SK-N-SH (cell line): ENCODE results near the gene ACYP2. TPM values are rescaled to one million over a fixed set of nuclear protein-coding genes. Genes with fewer than 3 reads are reported as not detected.
"Not testable (repeated sequence)": the region's sequence is repeated elsewhere in the genome, so short reads cannot be mapped to it uniquely, and the experiment has no call there.

ENCODE experiments used
- CTCF ChIA-PET: fragments of 300-600, 350-600 bp; formaldehyde crosslinking; extraction: SDS; loops from one replicate; lab custom pipeline; 2021; lab: Yijun Ruan, JAX
- POLR2A ChIA-PET: fragments of 350-600 bp; sonication (Branson Sonifier 250); formaldehyde crosslinking; extraction: SDS; loops from one replicate; lab custom pipeline; 2020; ENCODE audit warnings: antibody characterized with exemption, inconsistent platforms; lab: Yijun Ruan, JAX
- DNase-seq: peaks from one replicate; pipeline ENCODE4 v3.0.0; 2012
- H2AFZ ChIP-seq: fragments of 200-600 bp; sonication (generic); 2 replicates; pipeline ENCODE4 v1.8.1; 2016; ENCODE audit warnings: antibody characterized with exemption, mild to moderate bottlenecking, low read depth
- H3F3A ChIP-seq: fragments of 200-600 bp; sonication (generic); replicated peaks from 2 replicates; pipeline ENCODE3; 2016; ENCODE audit warnings: antibody characterized with exemption, mild to moderate bottlenecking; ENCODE audit not compliant: insufficient read depth
- H3K27ac ChIP-seq, 2 experiments: fragments of 200-500 bp in 1 of 2; fragments of 200-600 bp in 1 of 2; sonication (Bioruptor generic) in 1 of 2; sonication (generic), shearing (Covaris generic) in 1 of 2; 2 replicates each; pipeline versions ENCODE4 v1.5.1 to v1.6.1; 2014 to 2016; ENCODE audit warnings: low read depth in 2 of 2, inconsistent platforms in 1 of 2, low read length in 1 of 2, mild to moderate bottlenecking in 1 of 2, mixed read lengths in 1 of 2
- H3K27me3 ChIP-seq: fragments of 200-600 bp; sonication (generic), shearing (Covaris generic); 2 replicates; pipeline ENCODE4 v1.6.1; 2016; ENCODE audit warnings: mixed run types; ENCODE audit not compliant: insufficient read depth
- H3K36me3 ChIP-seq, 2 experiments: fragments of 200-500 bp in 1 of 2; fragments of 200-600 bp in 1 of 2; sonication (Bioruptor generic) in 1 of 2; sonication (generic) in 1 of 2; replicated peaks in 1 of 2; 2 replicates each; pipeline versions ENCODE3 to v1.5.1; 2014 to 2016; ENCODE audit warnings: low read length in 1 of 2, mild to moderate bottlenecking in 1 of 2; ENCODE audit not compliant: insufficient read depth in 2 of 2, control insufficient read depth in 1 of 2
- H3K4me1 ChIP-seq, 2 experiments: fragments of 200-500 bp in 1 of 2; fragments of 200-600 bp in 1 of 2; sonication (Bioruptor generic) in 1 of 2; sonication (generic), shearing (Covaris generic) in 1 of 2; 2 replicates each; pipeline versions ENCODE4 v1.5.1 to v1.6.1; 2014 to 2016; ENCODE audit warnings: low read depth in 1 of 2, low read length in 1 of 2, mixed run types in 1 of 2; ENCODE audit not compliant: insufficient read depth in 2 of 2, control insufficient read depth in 1 of 2
- H3K4me2 ChIP-seq: fragments of 200-600 bp; sonication (generic), shearing (Covaris generic); 2 replicates; pipeline ENCODE4 v1.6.1; 2017; ENCODE audit warnings: mixed run types
- H3K4me3 ChIP-seq, 2 experiments: fragments of 200-500 bp in 1 of 2; fragments of 200-600 bp in 1 of 2; sonication (Bioruptor generic) in 1 of 2; sonication (generic), shearing (Covaris generic) in 1 of 2; 2 replicates each; pipeline versions ENCODE4 v1.5.1 to v1.8.1; 2014 to 2016; ENCODE audit warnings: low read depth in 2 of 2, inconsistent platforms in 1 of 2, low read length in 1 of 2, mild to moderate bottlenecking in 1 of 2, mixed read lengths in 1 of 2, moderate library complexity in 1 of 2
- H3K79me2 ChIP-seq: fragments of 200-600 bp; sonication (generic); 2 replicates; pipeline ENCODE4 v1.8.1; 2017; ENCODE audit warnings: mild to moderate bottlenecking; ENCODE audit not compliant: insufficient read depth
- H3K9ac ChIP-seq: fragments of 200-600 bp; sonication (generic); 2 replicates; pipeline ENCODE4 v1.6.1; 2017; ENCODE audit warnings: mixed run types
- H3K9me2 ChIP-seq: fragments of 200-600 bp; sonication (generic); 2 replicates; pipeline ENCODE4 v1.6.1; 2017; ENCODE audit warnings: mixed run types
- H3K9me3 ChIP-seq: fragments of 200-600 bp; sonication (generic); 2 replicates; pipeline ENCODE4 v1.6.1; 2017; ENCODE audit warnings: mixed run types, mild to moderate bottlenecking, moderate library complexity
- H4K20me1 ChIP-seq: fragments of 200-600 bp; sonication (generic); 2 replicates; pipeline ENCODE4 v1.6.1; 2017; ENCODE audit warnings: mild to moderate bottlenecking, mixed run types; ENCODE audit not compliant: insufficient read depth
- EZH2phosphoT487 ChIP-seq: fragments of 200-600 bp; sonication (generic); IDR thresholded peaks from 2 replicates; pipeline ENCODE4 v1.6.1; 2017; ENCODE audit warnings: low read depth, mixed run types, mild to moderate bottlenecking, antibody characterized with exemption, moderate library complexity, borderline replicate concordance
- FOSL2 ChIP-seq: IDR thresholded peaks from 2 replicates; pipeline ENCODE4 v1.4.0; 2012; ENCODE audit warnings: low read depth, mild to moderate bottlenecking, moderate library complexity, borderline replicate concordance
- FOXM1 ChIP-seq: IDR thresholded peaks from 2 replicates; pipeline ENCODE4 v1.4.0; 2012; ENCODE audit warnings: low read depth, mild to moderate bottlenecking
- GATA2 ChIP-seq: sonication (generic); formaldehyde crosslinking; IDR thresholded peaks from 2 replicates; pipeline ENCODE4 v1.5.0; 2020; ENCODE audit warnings: mild to moderate bottlenecking, missing genetic modification reagents
- JUND ChIP-seq: IDR thresholded peaks from 2 replicates; pipeline ENCODE4 v1.4.0; 2012
- MAX ChIP-seq: IDR thresholded peaks from 2 replicates; pipeline ENCODE4 v1.4.0; 2012; ENCODE audit warnings: low read depth
- MEF2A ChIP-seq: IDR thresholded peaks from 2 replicates; pipeline ENCODE4 v1.4.0; 2012; ENCODE audit warnings: low read depth, borderline replicate concordance
- MXI1 ChIP-seq: IDR thresholded peaks from 2 replicates; pipeline ENCODE4 v1.6.1; 2012; ENCODE audit warnings: mild to moderate bottlenecking, low read depth, low read length, improper control_type of control experiment
- NFIC ChIP-seq: IDR thresholded peaks from 2 replicates; pipeline ENCODE4 v1.4.0; 2012; ENCODE audit warnings: borderline replicate concordance
- NRF1 ChIP-seq: IDR thresholded peaks from 2 replicates; pipeline ENCODE4 v1.6.1; 2012; ENCODE audit warnings: low read depth, mild to moderate bottlenecking, low read length
- PBX3 ChIP-seq: IDR thresholded peaks from 2 replicates; pipeline ENCODE4; 2012
- POLR2AphosphoS5 ChIP-seq: IDR thresholded peaks from 2 replicates; pipeline ENCODE4 v1.6.1; 2012; ENCODE audit warnings: low read depth, low read length
- RAD21 ChIP-seq: IDR thresholded peaks from 2 replicates; pipeline ENCODE4 v1.6.1; 2012; ENCODE audit warnings: mild to moderate bottlenecking, low read length
- RCOR1 ChIP-seq: fragments of 150-350 bp; IDR thresholded peaks from 2 replicates; pipeline ENCODE4 v1.6.1; 2017; ENCODE audit warnings: antibody characterized with exemption, low read length
- SIN3A ChIP-seq: IDR thresholded peaks from 2 replicates; pipeline ENCODE4 v1.6.1; 2012; ENCODE audit warnings: low read depth, mild to moderate bottlenecking, low read length, moderate library complexity, borderline replicate concordance
- TAF1 ChIP-seq: IDR thresholded peaks from 2 replicates; pipeline ENCODE4 v1.6.1; 2012; ENCODE audit warnings: low read depth, mild to moderate bottlenecking, low read length, moderate library complexity, borderline replicate concordance
- TCF12 ChIP-seq: IDR thresholded peaks from 2 replicates; pipeline ENCODE4 v1.4.0; 2012
- TEAD4 ChIP-seq: IDR thresholded peaks from 2 replicates; pipeline ENCODE4 v1.4.0; 2012; ENCODE audit warnings: mild to moderate bottlenecking, borderline replicate concordance; ENCODE audit not compliant: insufficient read depth
- USF1 ChIP-seq: IDR thresholded peaks from 2 replicates; pipeline ENCODE4 v1.4.0; 2012; ENCODE audit warnings: low read depth, borderline replicate concordance
- USF2 ChIP-seq: fragments of 150-350 bp; IDR thresholded peaks from 2 replicates; pipeline ENCODE4 v1.6.1; 2017; ENCODE audit warnings: antibody characterized with exemption, low read length, low read depth, borderline replicate concordance
- WGBS: methylation state at CpG from one replicate; pipeline ENCODE4 v1.1.6; 2017; ENCODE audit warnings: low lambda C conversion rate; 5-methylcytosine and 5-hydroxymethylcytosine counted together
- polyA plus RNA-seq, 3 experiments: library from polyadenylated mRNA; depleted of rRNA; stranded (reverse); fragments of >200 nt; gene quantifications; 2 replicates each; pipeline ENCODE4 v1.2.3, GENCODE V29; 2012

The ACYP2 gene
- polyA plus RNA-seq, 1 of the 3 experiments (the other 2 are of a cell fraction) = 8.8 TPM

GRCh38 chr2:54090521-54091117, 24.8 kb upstream of the ACYP2 start:
- Histone ChIP-seq H4K20me1 (no peaks in the 10 kb centered on the region), H3K4me3 (no peak overlapping the region), H3K4me2 (no peak overlapping the region), H3K36me3 (no peaks in the 10 kb centered on the region), H2AFZ (no peak overlapping the region), H3K9ac (no peak overlapping the region), H3K79me2 (no peaks in the 10 kb centered on the region), H3K27ac (no peak overlapping the region), H3K9me3 (no peaks in the 10 kb centered on the region), H3K4me1 (no peaks in the 10 kb centered on the region; a peak in 1 of 4 replicates), H3K27me3 (no peaks in the 10 kb centered on the region), H3K9me2 (no peaks in the 10 kb centered on the region), H3F3A (peaks cover under 1% of the 10 kb centered on the region)
- no peak for DNase-seq
- ChIA-PET POLR2A (no interaction called here), CTCF (interaction anchor here (1.0 to 1.5 kb wide), 2 partner anchors 38 to 614 kb away, joined by 3 read pairs; no protein-coding TSS in a partner anchor)
- no peak for TF ChIP-seq TEAD4
- no peak for TF ChIP-seq GATA2 (CRISPR knock-in tag)
- TF ChIP-seq JUND = no peak
- TF ChIP-seq RCOR1 = no peak
- no peak for TF ChIP-seq MAX
- no peak for TF ChIP-seq POLR2AphosphoS5
- TF ChIP-seq PBX3 = no peak
- TF ChIP-seq MXI1 = no peak
- no peak for TF ChIP-seq TAF1
- TF ChIP-seq NRF1 = no peak
- TF ChIP-seq EZH2phosphoT487 = no peak
- TF ChIP-seq RAD21 = no peak
- TF ChIP-seq TCF12 = no peak
- no peak for TF ChIP-seq NFIC
- TF ChIP-seq USF2 = no peak
- WGBS = 87% methylated on average over 8 of the region's 8 CpGs

- no peaks in the 10 kb centered on the region for H3K9me2 ChIP-seq
- H3K9me3 ChIP-seq = no peaks in the 10 kb centered on the region; the same call in 1 of the 2 replicates
- no peaks in the 10 kb centered on the region for H4K20me1 ChIP-seq
- H3F3A ChIP-seq = no peaks in the 10 kb centered on the region
- H3K4me1 ChIP-seq = no peaks in the 10 kb centered on the region; a peak in 1 of 4 replicates
- no peak overlapping the region for H2AFZ ChIP-seq
- H3K4me3 ChIP-seq = no peak overlapping the region
- ChIA-PET POLR2A (no interaction called here), CTCF (interaction anchor here (1.8 kb wide), 1 partner anchor 14 kb away, joined by 6 read pairs; no protein-coding TSS in a partner anchor)
- H3K27me3 ChIP-seq = no peaks in the 10 kb centered on the region
- H3K9ac ChIP-seq = no peak overlapping the region
- H3K79me2 ChIP-seq = no peaks in the 10 kb centered on the region
- H3K36me3 ChIP-seq = no peaks in the 10 kb centered on the region
- TF ChIP-seq MEF2A (no peak), SIN3A (no peak), GATA2 (CRISPR knock-in tag) (no peak), MXI1 (no peak), FOSL2 (no peak), USF1 (no peak), FOXM1 (no peak), TAF1 (no peak)
- H3K27ac ChIP-seq = no peak overlapping the region
- H3K4me2 ChIP-seq = no peak overlapping the region
- 32% methylated on average over 3 of the region's 4 CpGs for WGBS
- DNase-seq = no peak
These were observed 22.5 kb upstream of the ACYP2 start for GRCh38 chr2:54092940-54093339.

GRCh38 chr2:54095406-54095805, 20.0 kb upstream of the ACYP2 start:
- H3K9me3 ChIP-seq, CTCF ChIA-PET: not testable (repeated sequence)
- 85% methylated on average over 3 of the region's 30 CpGs for WGBS

More at GRCh38 chr2:54095406-54095805, 20.0 kb upstream of the ACYP2 start:
- H3K4me1 ChIP-seq, POLR2A ChIA-PET, H3K9me2 ChIP-seq, H3K27me3 ChIP-seq, H2AFZ ChIP-seq, H3K27ac ChIP-seq, DNase-seq, H3K4me3 ChIP-seq, H3K79me2 ChIP-seq, H3K9ac ChIP-seq, H4K20me1 ChIP-seq, H3K36me3 ChIP-seq, H3F3A ChIP-seq, H3K4me2 ChIP-seq: not testable (repeated sequence)
